ENCODE data around the gene ARHGAP42.

ARHGAP42 gene

DNA sequence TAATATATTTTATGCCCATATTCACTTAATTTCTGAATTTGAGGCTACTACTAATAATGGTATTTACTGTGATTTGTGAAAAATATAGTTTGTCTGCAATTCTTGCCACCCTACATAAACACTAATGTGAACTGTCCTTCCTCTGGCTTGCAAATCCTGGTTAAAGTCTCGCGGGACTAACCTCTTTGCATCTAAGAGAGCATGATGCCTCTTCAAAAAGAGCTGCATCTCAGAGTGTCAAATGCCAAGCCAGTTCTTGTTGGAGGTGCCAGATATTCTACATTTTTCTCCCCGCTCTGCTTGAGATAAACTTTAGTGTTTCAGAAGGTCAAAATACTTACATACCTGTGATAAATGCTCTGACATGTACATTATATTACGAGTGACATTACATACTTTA, 2.1 kb downstream of the ARHGAP42 start:
- H3K27me3 ChIP-seq (ENCODE audit: insufficient read depth, low read depth, severe bottlenecking), result no peaks in the 10 kb centered on the region
- H3K4me3 ChIP-seq (ENCODE audit: low read depth, low read length), result no peak overlapping the region

DNA sequence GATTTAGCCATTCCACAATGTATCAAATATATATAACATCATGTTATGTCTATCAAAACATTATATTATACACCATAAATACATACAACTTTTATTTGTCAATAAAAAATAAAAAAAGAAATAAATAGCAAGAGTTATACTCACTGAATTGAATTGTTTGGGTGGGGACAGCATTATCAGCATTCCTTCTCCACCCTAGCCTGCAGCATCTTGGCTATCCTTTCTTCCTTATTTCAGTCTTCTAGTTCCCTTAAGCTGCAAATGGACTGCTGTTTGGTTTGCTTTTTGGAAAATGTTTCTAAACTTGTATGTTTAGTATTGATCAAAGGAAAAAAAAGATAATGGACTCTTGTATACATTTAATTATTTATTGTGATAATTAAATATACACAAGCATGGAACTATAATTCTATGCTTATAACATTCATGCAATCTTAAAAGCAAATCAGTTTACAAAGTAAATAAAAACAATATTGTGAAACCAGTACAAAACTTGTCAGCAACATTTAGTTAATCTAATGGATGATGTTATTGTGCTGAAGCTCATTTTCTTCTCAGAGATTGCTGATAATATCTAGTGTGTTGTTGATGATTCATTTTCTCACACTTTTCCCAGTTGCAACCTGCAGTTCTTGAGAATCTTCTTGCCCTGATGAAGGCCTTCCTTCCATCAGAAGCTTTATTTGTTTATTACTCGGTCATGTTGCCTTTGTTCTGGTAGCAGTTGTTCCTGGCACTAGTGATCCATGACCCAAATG, 5.0 kb downstream of the ARHGAP42 start:
- TF ChIP-seq, protein P1, sequence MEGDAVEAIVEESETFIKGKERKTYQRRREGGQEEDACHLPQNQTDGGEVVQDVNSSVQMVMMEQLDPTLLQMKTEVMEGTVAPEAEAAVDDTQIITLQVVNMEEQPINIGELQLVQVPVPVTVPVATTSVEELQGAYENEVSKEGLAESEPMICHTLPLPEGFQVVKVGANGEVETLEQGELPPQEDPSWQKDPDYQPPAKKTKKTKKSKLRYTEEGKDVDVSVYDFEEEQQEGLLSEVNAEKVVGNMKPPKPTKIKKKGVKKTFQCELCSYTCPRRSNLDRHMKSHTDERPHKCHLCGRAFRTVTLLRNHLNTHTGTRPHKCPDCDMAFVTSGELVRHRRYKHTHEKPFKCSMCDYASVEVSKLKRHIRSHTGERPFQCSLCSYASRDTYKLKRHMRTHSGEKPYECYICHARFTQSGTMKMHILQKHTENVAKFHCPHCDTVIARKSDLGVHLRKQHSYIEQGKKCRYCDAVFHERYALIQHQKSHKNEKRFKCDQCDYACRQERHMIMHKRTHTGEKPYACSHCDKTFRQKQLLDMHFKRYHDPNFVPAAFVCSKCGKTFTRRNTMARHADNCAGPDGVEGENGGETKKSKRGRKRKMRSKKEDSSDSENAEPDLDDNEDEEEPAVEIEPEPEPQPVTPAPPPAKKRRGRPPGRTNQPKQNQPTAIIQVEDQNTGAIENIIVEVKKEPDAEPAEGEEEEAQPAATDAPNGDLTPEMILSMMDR (IDR thresholded peaks at IDR 0.05; ENCODE audit: low read depth, low read length), result no peak
- no peaks in the 10 kb centered on the region for H3K36me3 ChIP-seq
- H3K9me3 ChIP-seq (ENCODE audit: severe bottlenecking), result no peaks in the 10 kb centered on the region
- H3K4me3 ChIP-seq (ENCODE audit: low read depth, low read length), result no peak overlapping the region
- no peak for DNase-seq
- no peaks in the 10 kb centered on the region for H3K27me3 ChIP-seq (ENCODE audit: insufficient read depth, low read depth, severe bottlenecking)
- H3K27ac ChIP-seq, result no peak overlapping the region

More for the DNA sequence above, 2.1 kb downstream of the ARHGAP42 start:
- H3K9me3 ChIP-seq (ENCODE audit: severe bottlenecking), result no peaks in the 10 kb centered on the region
- H3K36me3 ChIP-seq, result no peaks in the 10 kb centered on the region
- no peak overlapping the region for H3K27ac ChIP-seq
- TF ChIP-seq, protein P1 (IDR thresholded peaks at IDR 0.05; ENCODE audit: low read depth, low read length), result no peak
- DNase-seq, result no peak

- Histone ChIP-seq H3K9me3 (ENCODE audit: severe bottlenecking) (no peaks in the 10 kb centered on the region), H3K36me3 (no peaks in the 10 kb centered on the region), H3K27ac (no peak overlapping the region), H3K4me3 (ENCODE audit: low read depth, low read length) (no peak overlapping the region), H3K27me3 (ENCODE audit: insufficient read depth, low read depth, severe bottlenecking) (no peaks in the 10 kb centered on the region)
- no peak for DNase-seq
- TF ChIP-seq, protein P1 (IDR thresholded peaks at IDR 0.05; ENCODE audit: low read depth, low read length), result no peak
Observed at GRCh38 chr11:100695911-100696310, 8.8 kb downstream of the ARHGAP42 start.

GRCh38 chr11:100703139-100703538, 16.1 kb downstream of the ARHGAP42 start:
- H3K27ac ChIP-seq, result no peak overlapping the region
- TF ChIP-seq, protein P1 (IDR thresholded peaks at IDR 0.05; ENCODE audit: low read depth, low read length), result no peak
- no peak overlapping the region for H3K4me3 ChIP-seq (ENCODE audit: low read depth, low read length)
- DNase-seq, result no peak
- no peaks in the 10 kb centered on the region for H3K27me3 ChIP-seq (ENCODE audit: insufficient read depth, low read depth, severe bottlenecking)
- H3K9me3 ChIP-seq (ENCODE audit: severe bottlenecking), result no peaks in the 10 kb centered on the region
- H3K36me3 ChIP-seq, result no peaks in the 10 kb centered on the region

GRCh38 chr11:100703801-100704575, 16.9 kb downstream of the ARHGAP42 start:
- DNase-seq, result no peak
- Histone ChIP-seq H3K27ac (no peak overlapping the region), H3K4me3 (ENCODE audit: low read depth, low read length) (no peak overlapping the region), H3K36me3 (no peaks in the 10 kb centered on the region), H3K27me3 (ENCODE audit: insufficient read depth, low read depth, severe bottlenecking) (no peaks in the 10 kb centered on the region), H3K9me3 (ENCODE audit: severe bottlenecking) (no peaks in the 10 kb centered on the region)
- TF ChIP-seq, protein P1 (IDR thresholded peaks at IDR 0.05; ENCODE audit: low read depth, low read length), result no peak
